ENCODE results near the gene WWOX.

GRCh38 chr16:78278056-78278450, 178.6 kb downstream of the WWOX start:
- TF ChIP-seq CTCF (conservative IDR thresholded peaks at IDR 0.05) = no peak
- no peak for TF ChIP-seq EZH2 (IDR thresholded peaks at IDR 0.05; ENCODE audit: low read depth)

Data from PC-9 (cell line).